ENCODE data around the gene PRR20G. TPM values are rescaled to one million over a fixed set of nuclear protein-coding genes. Genes with fewer than 3 reads are reported as not detected.

PRR20G gene
- total and polyA plus RNA-seq, 2 of the 8 experiments (the other 6 are each of a cell fraction or from before 2014, with no cell fraction given): 0.24 TPM; not detected in 1

GRCh38 chr3:127289706-127290575 lies 2.1 kb upstream of the PRR20G start:
- CTCF ChIA-PET (ENCODE audit: partially characterized antibody): interaction anchor here (0.7 to 2.5 kb wide), 8 partner anchors 31 to 222 kb away, joined by 3 to 11 read pairs (median 4); no protein-coding TSS in a partner anchor
- no peak overlapping the region for H4K5ac ChIP-seq (ENCODE audit: insufficient read length, low read depth, low read length)
- no peak for FAIRE-seq

More at GRCh38 chr3:127289706-127290575, 2.1 kb upstream of the PRR20G start:
- Histone ChIP-seq H3K14ac (ENCODE audit: insufficient read length) (no peak overlapping the region), H3K36me3 (ENCODE audit: control insufficient read depth in 2 of 4, insufficient read depth in 4 of 4, low read length in 3 of 4) (no peaks in the 10 kb centered on the region), H2BK120ac (replicated peaks; ENCODE audit: low read depth, low read length) (no peak overlapping the region), H3K23ac (ENCODE audit: insufficient read length) (no peak overlapping the region), H3K79me1 (ENCODE audit: low read depth, low read length) (no peaks in the 10 kb centered on the region), H3K4me1 (replicated peaks in 1 of 4; ENCODE audit: control insufficient read depth in 3 of 4, insufficient read depth in 4 of 4, low read length in 3 of 4) (no peaks in the 10 kb centered on the region), H3K4me2 (ENCODE audit: insufficient read depth in 1 of 2, low read depth in 2 of 2, low read length in 2 of 2) (no peak overlapping the region), H4K8ac (ENCODE audit: extremely low read depth, insufficient read depth, low read length) (no peak overlapping the region), H4K20me1 (replicated peaks in 1 of 2; ENCODE audit: control insufficient read depth in 1 of 2, insufficient read depth in 2 of 2, low read length in 2 of 2) (peaks cover 0 to 1% of the 10 kb centered on the region in 2 experiments), H2AK5ac (ENCODE audit: low read depth, low read length) (no peak overlapping the region), H2BK12ac (ENCODE audit: low read depth, low read length) (no peak overlapping the region), H3K4me3 (ENCODE audit: extremely low read depth in 1 of 4, insufficient read depth in 2 of 4, low read depth in 3 of 4, low read length in 4 of 4) (no peak overlapping the region), H2BK15ac (ENCODE audit: low read length) (no peak overlapping the region), H3K18ac (ENCODE audit: extremely low read depth, low read length) (no peak overlapping the region), H2AFZ (ENCODE audit: low read length) (no peak overlapping the region), H3K23me2 (ENCODE audit: low read depth, low read length) (no peaks in the 10 kb centered on the region), H3K4ac (replicated peaks; ENCODE audit: insufficient read length, low read depth, low read length) (no peak overlapping the region), H3K56ac (replicated peaks; ENCODE audit: insufficient read length, low read depth, low read length) (no peak overlapping the region), H2BK5ac (ENCODE audit: low read depth, low read length) (no peak overlapping the region), H2BK20ac (ENCODE audit: low read length) (no peak overlapping the region), H3K27ac (ENCODE audit: low read depth, low read length) (no peak overlapping the region), H3K27me3 (replicated peaks in 1 of 4; ENCODE audit: control insufficient read depth in 3 of 4, extremely low read depth in 1 of 4, insufficient read depth in 3 of 4, low read length in 3 of 4) (no peaks in the 10 kb centered on the region), H4K91ac (replicated peaks; ENCODE audit: insufficient read length, low read length) (no peak overlapping the region), H3K9me3 (ENCODE audit: insufficient read depth in 2 of 2, low read depth in 1 of 2, low read length in 1 of 2) (peaks cover 3% of the 10 kb centered on the region in 2 experiments; a peak in 1 of 4 replicates), H3K9ac (replicated peaks in 1 of 4; ENCODE audit: extremely low read depth in 1 of 4, low read depth in 3 of 4, low read length in 3 of 4) (no peak overlapping the region), H3K79me2 (ENCODE audit: control insufficient read depth in 1 of 2, insufficient read depth in 2 of 2, low read length in 2 of 2) (no peaks in the 10 kb centered on the region)
- POLR2A ChIA-PET (ENCODE audit: partially characterized antibody): no interaction called here
- WGBS, 2 experiments (ENCODE audit: extremely low coverage in 1 of 2, insufficient coverage in 1 of 2, insufficient read length in 1 of 2, insufficient replicate concordance in 2 of 2, low coverage in 1 of 2, low lambda C conversion rate in 2 of 2, missing lambda C conversion rate in 1 of 2): 84% methylated on average over 4 of the region's 4 CpGs; no CpG with 5 or more reads in 1 of the 2 experiments
- TF ChIP-seq HDAC6 (IDR thresholded peaks at IDR 0.05; ENCODE audit: low read depth, low read length) (no peak), FOSL1 (IDR thresholded peaks at IDR 0.05; ENCODE audit: insufficient read depth, low read depth, low read length) (no peak), CREB1 (IDR thresholded peaks at IDR 0.05) (no peak), CHD1 (IDR thresholded peaks at IDR 0.05; ENCODE audit: low read depth, low read length) (no peak), MAFK (IDR thresholded peaks at IDR 0.05; ENCODE audit: low read depth, low read length) (no peak), TEAD4 (IDR thresholded peaks at IDR 0.05; ENCODE audit: low read depth, low read length) (no peak), TBP (IDR thresholded peaks at IDR 0.05; ENCODE audit: low read depth, low read length) (no peak), NANOG (IDR thresholded peaks at IDR 0.05; ENCODE audit: insufficient read depth, low read depth, low read length, poor library complexity, severe bottlenecking) (no peak), EP300 (IDR thresholded peaks at IDR 0.05; ENCODE audit: borderline replicate concordance in 1 of 2, low read depth in 2 of 2, low read length in 2 of 2) (no peak)
- DNase-seq (ENCODE audit: low read depth in 1 of 2, low spot score in 2 of 2): no peak
